ENCODE results near the gene ADPGK. TPM values are rescaled to one million over a fixed set of nuclear protein-coding genes. Genes with fewer than 3 reads are reported as not detected.
"Not testable (repeated sequence)": the region's sequence is repeated elsewhere in the genome, so short reads cannot be mapped to it uniquely, and the experiment has no call there.

Gene ADPGK
- total and polyA plus RNA-seq, 8 donors, result 11.9 to 338 (median 69.7) TPM

DNA sequence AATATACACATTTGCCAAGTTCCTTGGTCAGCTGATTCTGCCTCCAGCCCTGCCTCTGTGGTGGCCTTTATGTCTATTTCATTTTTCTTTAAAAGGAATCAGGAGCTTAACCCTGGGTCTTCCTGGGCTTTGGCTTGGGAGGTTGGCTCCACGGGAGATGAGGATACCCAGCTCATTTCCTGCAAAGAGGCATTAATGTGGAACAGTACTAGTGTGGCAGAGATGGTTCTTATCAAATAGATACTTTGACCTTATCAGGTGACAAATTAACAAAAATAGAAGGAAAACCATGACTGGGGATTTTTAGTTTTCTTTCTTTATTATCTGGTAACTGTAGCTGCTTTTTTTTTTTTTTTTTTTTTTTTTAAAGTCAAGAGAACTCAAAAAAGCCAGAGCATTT lies 54.7 kb downstream of the ADPGK start:
- H3K9me3 ChIP-seq, result no peaks in the 10 kb centered on the region
- H3K4me3 ChIP-seq, result no peak overlapping the region
- H3K27ac ChIP-seq, result no peak overlapping the region
- 81 to 94% (median 90%) methylated on average over 1 of the region's 1 CpG for WGBS, 5 donors
- intact Hi-C loops (cut with DNase I; ENCODE audit: low total_unique reads), result no loop called here
- H3K36me3 ChIP-seq, result peaks cover 12 to 88% (median 72%) of the 10 kb centered on the region in 4 donors
- TF ChIP-seq POLR2AphosphoS5 (IDR thresholded peaks at IDR 0.05) (no peak), EP300 (IDR thresholded peaks at IDR 0.05) (no peak), POLR2A (IDR thresholded peaks at IDR 0.05) (no peak)
- TF ChIP-seq, protein P1, sequence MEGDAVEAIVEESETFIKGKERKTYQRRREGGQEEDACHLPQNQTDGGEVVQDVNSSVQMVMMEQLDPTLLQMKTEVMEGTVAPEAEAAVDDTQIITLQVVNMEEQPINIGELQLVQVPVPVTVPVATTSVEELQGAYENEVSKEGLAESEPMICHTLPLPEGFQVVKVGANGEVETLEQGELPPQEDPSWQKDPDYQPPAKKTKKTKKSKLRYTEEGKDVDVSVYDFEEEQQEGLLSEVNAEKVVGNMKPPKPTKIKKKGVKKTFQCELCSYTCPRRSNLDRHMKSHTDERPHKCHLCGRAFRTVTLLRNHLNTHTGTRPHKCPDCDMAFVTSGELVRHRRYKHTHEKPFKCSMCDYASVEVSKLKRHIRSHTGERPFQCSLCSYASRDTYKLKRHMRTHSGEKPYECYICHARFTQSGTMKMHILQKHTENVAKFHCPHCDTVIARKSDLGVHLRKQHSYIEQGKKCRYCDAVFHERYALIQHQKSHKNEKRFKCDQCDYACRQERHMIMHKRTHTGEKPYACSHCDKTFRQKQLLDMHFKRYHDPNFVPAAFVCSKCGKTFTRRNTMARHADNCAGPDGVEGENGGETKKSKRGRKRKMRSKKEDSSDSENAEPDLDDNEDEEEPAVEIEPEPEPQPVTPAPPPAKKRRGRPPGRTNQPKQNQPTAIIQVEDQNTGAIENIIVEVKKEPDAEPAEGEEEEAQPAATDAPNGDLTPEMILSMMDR (IDR thresholded peaks at IDR 0.05), result no peak
- no peaks in the 10 kb centered on the region for H3K27me3 ChIP-seq
- no peaks in the 10 kb centered on the region for H3K4me1 ChIP-seq
- no peak for DNase-seq

GRCh38 chr15:72728249-72728648 lies 55.3 kb downstream of the ADPGK start:
- H3K4me1 ChIP-seq; H3K4me3 ChIP-seq; intact Hi-C loops (cut with DNase I; ENCODE audit: low total_unique reads); H3K9me3 ChIP-seq; DNase-seq; H3K27me3 ChIP-seq; H3K27ac ChIP-seq: not testable (repeated sequence)
- peaks cover 12 to 90% (median 67%) of the 10 kb centered on the region in 4 donors for H3K36me3 ChIP-seq
- 84 to 100% (median 94%) methylated on average over 1 of the region's 1 CpG for WGBS, 5 donors

GRCh38 chr15:72727154-72727553 lies 56.4 kb downstream of the ADPGK start:
- Histone ChIP-seq H3K4me1 (no peaks in the 10 kb centered on the region), H3K36me3 (peaks cover 9 to 80% (median 56%) of the 10 kb centered on the region in 4 donors), H3K27me3 (no peaks in the 10 kb centered on the region), H3K9me3 (no peaks in the 10 kb centered on the region), H3K4me3 (no peak overlapping the region), H3K27ac (no peak overlapping the region)
- TF ChIP-seq, protein P1 (IDR thresholded peaks at IDR 0.05), result no peak
- TF ChIP-seq POLR2AphosphoS5 (IDR thresholded peaks at IDR 0.05) (no peak), POLR2A (IDR thresholded peaks at IDR 0.05) (no peak), EP300 (IDR thresholded peaks at IDR 0.05) (no peak)
- intact Hi-C loops (cut with DNase I; ENCODE audit: low total_unique reads), result no loop called here
- no peak for DNase-seq

GRCh38 chr15:72725851-72726250 lies 57.7 kb downstream of the ADPGK start:
- H3K4me1 ChIP-seq; H3K27ac ChIP-seq; DNase-seq; H3K4me3 ChIP-seq; intact Hi-C loops (cut with DNase I; ENCODE audit: low total_unique reads); H3K9me3 ChIP-seq; H3K27me3 ChIP-seq: not testable (repeated sequence)
- WGBS, 5 donors, result 93 to 100% (median 96%) methylated on average over 6 of the region's 6 CpGs
- peaks cover 0 to 68% (median 44%) of the 10 kb centered on the region in 4 donors for H3K36me3 ChIP-seq

DNA sequence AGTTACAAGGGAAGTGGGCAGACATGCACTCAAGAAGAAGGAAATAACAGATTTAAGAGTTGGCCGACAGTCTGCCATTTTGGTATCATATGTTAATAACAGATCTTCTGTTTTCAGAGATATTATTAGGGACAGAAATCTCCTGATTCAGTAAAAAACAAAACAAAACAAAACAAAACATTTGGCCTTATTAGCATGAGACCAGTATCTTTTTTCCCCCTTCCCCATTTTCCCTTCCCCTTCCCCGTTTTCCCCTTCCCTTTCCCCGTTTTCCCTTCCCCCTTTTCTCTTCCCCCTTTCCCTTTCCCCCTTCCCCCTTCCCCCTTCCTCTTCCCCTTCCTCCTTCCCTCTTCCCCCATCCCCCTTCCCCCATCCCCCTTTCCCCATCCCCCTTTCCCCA lies 58.1 kb downstream of the ADPGK start:
- intact Hi-C loops (cut with DNase I; ENCODE audit: low total_unique reads), result no loop called here
- H3K4me1 ChIP-seq, result no peaks in the 10 kb centered on the region

More for the DNA sequence above, 58.1 kb downstream of the ADPGK start:
- Histone ChIP-seq H3K27ac (no peak overlapping the region), H3K9me3 (no peaks in the 10 kb centered on the region), H3K27me3 (no peaks in the 10 kb centered on the region), H3K4me3 (no peak overlapping the region), H3K36me3 (peaks cover 0 to 64% (median 42%) of the 10 kb centered on the region in 4 donors)
- no peak for DNase-seq
- 87 to 97% (median 95%) methylated on average over 3 of the region's 3 CpGs for WGBS, 5 donors
- TF ChIP-seq, protein P1 (IDR thresholded peaks at IDR 0.05), result no peak
- TF ChIP-seq EP300 (IDR thresholded peaks at IDR 0.05), result no peak
- TF ChIP-seq POLR2A (IDR thresholded peaks at IDR 0.05), result no peak
- no peak for TF ChIP-seq POLR2AphosphoS5 (IDR thresholded peaks at IDR 0.05)
